WTC11 (cell line): ENCODE data around the gene KLF1. TPM values are rescaled to one million over a fixed set of nuclear protein-coding genes. Genes with fewer than 3 reads are reported as not detected.

ENCODE experiments used
- ATAC-seq: fragments of 200-7000 bp; cut with Tn5 transposase; 2 replicates; pipeline ENCODE4 v1.10.0; 2021; ENCODE audit warnings: mild to moderate bottlenecking, moderate library complexity
- CTCF ChIA-PET: fragments of 300-600 bp; sonication (Branson Sonifier 250); formaldehyde crosslinking; loops from one replicate; lab custom pipeline; 2021; ENCODE audit warnings: antibody characterized with exemption; lab: Charles Lee
- POLR2A ChIA-PET: fragments of 350-600 bp; sonication (Branson Sonifier 250); formaldehyde crosslinking; loops from one replicate; lab custom pipeline; 2021; ENCODE audit warnings: antibody characterized with exemption; lab: Charles Lee
- DNase-seq: peaks from one replicate; pipeline ENCODE4 v3.0.0; 2021; ENCODE audit warnings: low spot score
- H3K27ac Mint-ChIP-seq: 2 replicates; pipeline ENCODE4 v1.8.0; 2021; ENCODE audit warnings: mixed read lengths
- H3K27me3 Mint-ChIP-seq: 2 replicates; pipeline ENCODE4 v1.8.0; 2021; ENCODE audit warnings: low read depth, mild to moderate bottlenecking, moderate library complexity, mixed read lengths
- H3K36me3 Mint-ChIP-seq: 2 replicates; pipeline ENCODE4 v1.8.0; 2021; ENCODE audit warnings: mixed read lengths
- H3K4me1 Mint-ChIP-seq: 2 replicates; pipeline ENCODE4 v1.8.0; 2022; ENCODE audit warnings: mixed read lengths
- H3K4me3 Mint-ChIP-seq: 2 replicates; pipeline ENCODE4 v1.8.0; 2021; ENCODE audit warnings: mild to moderate bottlenecking, moderate library complexity, mixed read lengths
- H3K9me3 Mint-ChIP-seq: 2 replicates; pipeline ENCODE4 v1.8.0; 2021; ENCODE audit warnings: mixed read lengths
- GABPB1 ChIP-seq: sonication (generic); formaldehyde crosslinking; IDR thresholded peaks from 2 replicates; pipeline ENCODE4 v1.8.1; 2023; ENCODE audit warnings: mild to moderate bottlenecking, missing genetic modification reagents
- GRHL2 ChIP-seq: fragments of 250-450 bp; sonication (Bioruptor Pico); IDR thresholded peaks from 2 replicates; pipeline ENCODE4 v1.8.0; 2022; ENCODE audit warnings: mild to moderate bottlenecking, moderate library complexity; ENCODE audit not compliant: insufficient replicate concordance, severe bottlenecking
- HMGXB4 ChIP-seq: sonication (generic); formaldehyde crosslinking; IDR thresholded peaks from 2 replicates; pipeline ENCODE4 v1.8.1; 2023; ENCODE audit warnings: mild to moderate bottlenecking, moderate library complexity, missing genetic modification reagents
- IRF2 ChIP-seq: sonication (generic); formaldehyde crosslinking; IDR thresholded peaks from 2 replicates; pipeline ENCODE4 v1.8.0; 2022; ENCODE audit warnings: low read depth, missing genetic modification reagents, borderline replicate concordance
- KAT7 ChIP-seq: sonication (generic); formaldehyde crosslinking; IDR thresholded peaks from 2 replicates; pipeline ENCODE4 v1.8.1; 2023; ENCODE audit warnings: missing genetic modification reagents, mild to moderate bottlenecking, borderline replicate concordance
- MAX ChIP-seq: sonication (generic); formaldehyde crosslinking; IDR thresholded peaks from 2 replicates; pipeline ENCODE4 v1.8.0; 2022; ENCODE audit warnings: mild to moderate bottlenecking, missing genetic modification reagents
- MLX ChIP-seq: sonication (generic); formaldehyde crosslinking; IDR thresholded peaks from 2 replicates; pipeline ENCODE4 v1.8.1; 2023; ENCODE audit warnings: mild to moderate bottlenecking, missing genetic modification reagents, moderate library complexity
- MXD4 ChIP-seq: fragments of 250-450 bp; sonication (Bioruptor Pico); IDR thresholded peaks from 2 replicates; pipeline ENCODE4 v1.8.0; 2021; ENCODE audit warnings: mild to moderate bottlenecking, moderate library complexity, borderline replicate concordance
- NFYB ChIP-seq: sonication (generic); formaldehyde crosslinking; conservative IDR thresholded peaks from 2 replicates; pipeline ENCODE4 v1.8.0; 2022; ENCODE audit warnings: low read depth, missing genetic modification reagents
- PREB ChIP-seq: sonication (generic); formaldehyde crosslinking; IDR thresholded peaks from 2 replicates; pipeline ENCODE4 v1.8.1; 2022; ENCODE audit warnings: mild to moderate bottlenecking, missing genetic modification reagents, moderate library complexity, borderline replicate concordance
- RELA ChIP-seq: sonication (generic); formaldehyde crosslinking; IDR thresholded peaks from 2 replicates; pipeline ENCODE4 v1.8.1; 2022; ENCODE audit warnings: missing genetic modification reagents, mild to moderate bottlenecking, borderline replicate concordance
- RORB ChIP-seq: fragments of 250-450 bp; sonication (Bioruptor Pico); IDR thresholded peaks from 2 replicates; pipeline ENCODE4 v1.9.0; 2021; ENCODE audit warnings: mild to moderate bottlenecking
- SP1 ChIP-seq: sonication (generic); formaldehyde crosslinking; conservative IDR thresholded peaks from 2 replicates; pipeline ENCODE4 v1.8.1; 2022; ENCODE audit warnings: missing genetic modification reagents
- USF1 ChIP-seq: sonication (generic); formaldehyde crosslinking; IDR thresholded peaks from 2 replicates; pipeline ENCODE4 v1.8.0; 2022; ENCODE audit warnings: mild to moderate bottlenecking, missing genetic modification reagents
- ZBTB21 ChIP-seq: sonication (generic); formaldehyde crosslinking; IDR thresholded peaks from 2 replicates; pipeline ENCODE4 v1.8.1; 2023; ENCODE audit warnings: mild to moderate bottlenecking, missing genetic modification reagents, borderline replicate concordance
- ZNF512 ChIP-seq: sonication (generic); formaldehyde crosslinking; IDR thresholded peaks from 2 replicates; pipeline ENCODE4 v1.8.1; 2022; ENCODE audit warnings: missing genetic modification reagents, borderline replicate concordance
- total RNA-seq: library from RNA; stranded (reverse); gene quantifications from 3 replicates; pipeline ENCODE4 v1.2.3, GENCODE V29; 2021
- TF ChIP-seq, protein P1 (sequence below): sonication (generic); formaldehyde crosslinking; IDR thresholded peaks from 2 replicates; pipeline ENCODE4 v1.8.1; 2022; ENCODE audit warnings: low read depth, mild to moderate bottlenecking, moderate library complexity, missing genetic modification reagents, borderline replicate concordance
- TF ChIP-seq, protein P2 (sequence below): sonication (generic); formaldehyde crosslinking; IDR thresholded peaks from 2 replicates; pipeline ENCODE4 v1.8.1; 2023; ENCODE audit warnings: mild to moderate bottlenecking, missing genetic modification reagents, moderate library complexity
- TF ChIP-seq, protein P3 (sequence below): sonication (generic); formaldehyde crosslinking; IDR thresholded peaks from 2 replicates; pipeline ENCODE4 v1.8.0; 2023; ENCODE audit warnings: mild to moderate bottlenecking, missing genetic modification reagents
- TF ChIP-seq, protein P4 (sequence below): fragments of 250-450 bp; sonication (Bioruptor Pico); IDR thresholded peaks from 2 replicates; pipeline ENCODE4 v1.9.0; 2021; ENCODE audit warnings: moderate library complexity, mild to moderate bottlenecking, inconsistent platforms, borderline replicate concordance
- TF ChIP-seq, protein P5 (sequence below): sonication (generic); formaldehyde crosslinking; IDR thresholded peaks from 2 replicates; pipeline ENCODE4 v1.8.0; 2022; ENCODE audit warnings: mild to moderate bottlenecking, missing genetic modification reagents

Gene KLF1
- total RNA-seq, 1 experiment from 2014 or later = 0.72 TPM

GRCh38 chr19:12881172-12881808 is 5.7 kb downstream of the KLF1 start, which contains the start of gene DNASE2:
DNASE2 (minus strand) TSS chr19:12881449; CDS start chr19:12881375, 74 bp downstream.
- DNase-seq (peak; percentile 97), ATAC-seq (peak; percentile 66)
- Mint-ChIP-seq H3K36me3 (peaks cover 15% of the 10 kb centered on the region; the same call in 1 of the 2 replicates), H3K4me1 (peaks cover 8% of the 10 kb centered on the region), H3K4me3 (peak within 1 kb of the TSS; percentile 90), H3K27me3 (peaks cover 30% of the 10 kb centered on the region), H3K27ac (peak within 1 kb of the TSS; percentile 94), H3K9me3 (peaks cover 5% of the 10 kb centered on the region)
- ChIA-PET CTCF (interaction anchor here (0.6 to 3.1 kb wide), 14 partner anchors 8 to 121 kb away, joined by 3 to 30 read pairs (median 6); partner anchors contain the start of genes DAND5 and GCDH), POLR2A (interaction anchor here (0.6 to 2.3 kb wide), 13 partner anchors 9 to 151 kb away, joined by 3 to 27 read pairs (median 3); partner anchors contain the start of genes GCDH, GET3, JUNB and RNASEH2A)
- no peak for TF ChIP-seq RORB (CRISPR knock-in tag)
- TF ChIP-seq, protein P1, sequence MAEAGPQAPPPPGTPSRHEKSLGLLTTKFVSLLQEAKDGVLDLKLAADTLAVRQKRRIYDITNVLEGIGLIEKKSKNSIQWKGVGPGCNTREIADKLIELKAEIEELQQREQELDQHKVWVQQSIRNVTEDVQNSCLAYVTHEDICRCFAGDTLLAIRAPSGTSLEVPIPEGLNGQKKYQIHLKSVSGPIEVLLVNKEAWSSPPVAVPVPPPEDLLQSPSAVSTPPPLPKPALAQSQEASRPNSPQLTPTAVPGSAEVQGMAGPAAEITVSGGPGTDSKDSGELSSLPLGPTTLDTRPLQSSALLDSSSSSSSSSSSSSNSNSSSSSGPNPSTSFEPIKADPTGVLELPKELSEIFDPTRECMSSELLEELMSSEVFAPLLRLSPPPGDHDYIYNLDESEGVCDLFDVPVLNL (CRISPR knock-in tag) = no peak
- no peak for TF ChIP-seq IRF2
- TF ChIP-seq, protein P2, sequence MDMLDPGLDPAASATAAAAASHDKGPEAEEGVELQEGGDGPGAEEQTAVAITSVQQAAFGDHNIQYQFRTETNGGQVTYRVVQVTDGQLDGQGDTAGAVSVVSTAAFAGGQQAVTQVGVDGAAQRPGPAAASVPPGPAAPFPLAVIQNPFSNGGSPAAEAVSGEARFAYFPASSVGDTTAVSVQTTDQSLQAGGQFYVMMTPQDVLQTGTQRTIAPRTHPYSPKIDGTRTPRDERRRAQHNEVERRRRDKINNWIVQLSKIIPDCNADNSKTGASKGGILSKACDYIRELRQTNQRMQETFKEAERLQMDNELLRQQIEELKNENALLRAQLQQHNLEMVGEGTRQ = peak; percentile 76
- TF ChIP-seq GRHL2 (CRISPR knock-in tag) = no peak
- TF ChIP-seq KAT7 (CRISPR knock-in tag) = 0 out of 2 replicates have a peak, but pooled peaks have one; percentile 50
- TF ChIP-seq MLX (CRISPR knock-in tag) = 0 out of 2 replicates have a peak, but pooled peaks have one; percentile 34
- TF ChIP-seq GABPB1 = no peak; the same call in 1 of the 2 replicates
- TF ChIP-seq ZBTB21 (CRISPR knock-in tag) = no peak
- TF ChIP-seq, protein P3, sequence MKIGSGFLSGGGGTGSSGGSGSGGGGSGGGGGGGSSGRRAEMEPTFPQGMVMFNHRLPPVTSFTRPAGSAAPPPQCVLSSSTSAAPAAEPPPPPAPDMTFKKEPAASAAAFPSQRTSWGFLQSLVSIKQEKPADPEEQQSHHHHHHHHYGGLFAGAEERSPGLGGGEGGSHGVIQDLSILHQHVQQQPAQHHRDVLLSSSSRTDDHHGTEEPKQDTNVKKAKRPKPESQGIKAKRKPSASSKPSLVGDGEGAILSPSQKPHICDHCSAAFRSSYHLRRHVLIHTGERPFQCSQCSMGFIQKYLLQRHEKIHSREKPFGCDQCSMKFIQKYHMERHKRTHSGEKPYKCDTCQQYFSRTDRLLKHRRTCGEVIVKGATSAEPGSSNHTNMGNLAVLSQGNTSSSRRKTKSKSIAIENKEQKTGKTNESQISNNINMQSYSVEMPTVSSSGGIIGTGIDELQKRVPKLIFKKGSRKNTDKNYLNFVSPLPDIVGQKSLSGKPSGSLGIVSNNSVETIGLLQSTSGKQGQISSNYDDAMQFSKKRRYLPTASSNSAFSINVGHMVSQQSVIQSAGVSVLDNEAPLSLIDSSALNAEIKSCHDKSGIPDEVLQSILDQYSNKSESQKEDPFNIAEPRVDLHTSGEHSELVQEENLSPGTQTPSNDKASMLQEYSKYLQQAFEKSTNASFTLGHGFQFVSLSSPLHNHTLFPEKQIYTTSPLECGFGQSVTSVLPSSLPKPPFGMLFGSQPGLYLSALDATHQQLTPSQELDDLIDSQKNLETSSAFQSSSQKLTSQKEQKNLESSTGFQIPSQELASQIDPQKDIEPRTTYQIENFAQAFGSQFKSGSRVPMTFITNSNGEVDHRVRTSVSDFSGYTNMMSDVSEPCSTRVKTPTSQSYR (CRISPR knock-in tag) = no peak
- TF ChIP-seq, protein P4, sequence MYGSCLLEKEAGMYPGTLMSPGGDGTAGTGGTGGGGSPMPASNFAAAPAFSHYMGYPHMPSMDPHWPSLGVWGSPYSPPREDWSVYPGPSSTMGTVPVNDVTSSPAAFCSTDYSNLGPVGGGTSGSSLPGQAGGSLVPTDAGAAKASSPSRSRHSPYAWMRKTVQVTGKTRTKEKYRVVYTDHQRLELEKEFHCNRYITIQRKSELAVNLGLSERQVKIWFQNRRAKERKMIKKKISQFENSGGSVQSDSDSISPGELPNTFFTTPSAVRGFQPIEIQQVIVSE (CRISPR knock-in tag) = no peak
- no peak for TF ChIP-seq MXD4 (CRISPR knock-in tag)
- TF ChIP-seq RELA = no peak
- peak; percentile 75; the same call in 1 of the 2 replicates for TF ChIP-seq USF1 (CRISPR knock-in tag)
- no peak for TF ChIP-seq SP1 (CRISPR knock-in tag)
- peak; percentile 73; the same call in 1 of the 2 replicates for TF ChIP-seq HMGXB4 (CRISPR knock-in tag)
- TF ChIP-seq, protein P5, sequence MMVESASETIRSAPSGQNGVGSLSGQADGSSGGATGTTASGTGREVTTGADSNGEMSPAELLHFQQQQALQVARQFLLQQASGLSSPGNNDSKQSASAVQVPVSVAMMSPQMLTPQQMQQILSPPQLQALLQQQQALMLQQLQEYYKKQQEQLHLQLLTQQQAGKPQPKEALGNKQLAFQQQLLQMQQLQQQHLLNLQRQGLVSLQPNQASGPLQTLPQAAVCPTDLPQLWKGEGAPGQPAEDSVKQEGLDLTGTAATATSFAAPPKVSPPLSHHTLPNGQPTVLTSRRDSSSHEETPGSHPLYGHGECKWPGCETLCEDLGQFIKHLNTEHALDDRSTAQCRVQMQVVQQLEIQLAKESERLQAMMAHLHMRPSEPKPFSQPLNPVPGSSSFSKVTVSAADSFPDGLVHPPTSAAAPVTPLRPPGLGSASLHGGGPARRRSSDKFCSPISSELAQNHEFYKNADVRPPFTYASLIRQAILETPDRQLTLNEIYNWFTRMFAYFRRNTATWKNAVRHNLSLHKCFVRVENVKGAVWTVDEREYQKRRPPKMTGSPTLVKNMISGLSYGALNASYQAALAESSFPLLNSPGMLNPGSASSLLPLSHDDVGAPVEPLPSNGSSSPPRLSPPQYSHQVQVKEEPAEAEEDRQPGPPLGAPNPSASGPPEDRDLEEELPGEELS (CRISPR knock-in tag) = no peak
- no peak for TF ChIP-seq ZNF512 (CRISPR knock-in tag)
- no peak for TF ChIP-seq PREB (CRISPR knock-in tag)
- TF ChIP-seq MAX = peak; percentile 67
- no peak for TF ChIP-seq NFYB (CRISPR knock-in tag)
